ENCODE results near the gene SELENOM.
"Not testable (repeated sequence)": the region's sequence is repeated elsewhere in the genome, so short reads cannot be mapped to it uniquely, and the experiment has no call there.

SELENOM gene

GRCh38 chr22:31073125-31073524, 34.2 kb downstream of the SELENOM start:
- DNase-seq: not testable (repeated sequence)

- not testable (repeated sequence) for DNase-seq
These were observed 37.6 kb downstream of the SELENOM start for GRCh38 chr22:31069691-31070314.

- DNase-seq: no peak
These were observed 38.4 kb downstream of the SELENOM start for GRCh38 chr22:31068970-31069369.

GRCh38 chr22:31064369-31064768, 43.0 kb downstream of the SELENOM start:
- DNase-seq: no peak

- DNase-seq: no peak
These were observed 44.7 kb downstream of the SELENOM start for GRCh38 chr22:31062566-31063230.

- not testable (repeated sequence) for DNase-seq
These were observed 47.7 kb downstream of the SELENOM start for GRCh38 chr22:31059663-31060062.

GRCh38 chr22:31056986-31057599, 50.3 kb downstream of the SELENOM start:
- no peak for DNase-seq

- DNase-seq: no peak
These were observed 51.7 kb downstream of the SELENOM start for GRCh38 chr22:31055635-31056159.

- no peak for DNase-seq
These were observed 52.2 kb downstream of the SELENOM start for GRCh38 chr22:31055117-31055634.

All from stimulated activated CD4-positive, alpha-beta T cell treated with anti-CD3 and anti-CD28 coated beads, Interleukin-1b, Interleukin-23, amount 100 ng/mL, for 48 hours (primary cell).